HCT116 (cell line): ENCODE results near the gene HOXB13. TPM values are rescaled to one million over a fixed set of nuclear protein-coding genes. Genes with fewer than 3 reads are reported as not detected.

Experiments used
- ATAC-seq: fragments of 200-7000 bp; cut with Tn5 transposase; 2 replicates; pipeline ENCODE4 v1.9.1; 2020; ENCODE audit warnings: mild to moderate bottlenecking, moderate library complexity
- BruUV-seq: library from RNA; stranded (reverse); fragments of 400-500 nt; replicated peaks from 2 replicates; lab custom pipeline; 2021; lab: Mats Ljungman, UMichigan
- CTCF ChIA-PET: fragments of 300-600 bp; sonication (Branson Sonifier 250); formaldehyde crosslinking; loops from one replicate; lab custom pipeline; 2021; ENCODE audit warnings: antibody characterized with exemption; lab: Charles Lee
- POLR2A ChIA-PET: fragments of 300-600, 350-600 bp; sonication (Branson Sonifier 250); formaldehyde crosslinking; loops from one replicate; lab custom pipeline; 2021; ENCODE audit warnings: antibody characterized with exemption; lab: Charles Lee
- RAD21 ChIA-PET, 2 experiments: fragments of 300-600 bp; sonication (Branson Sonifier 250); formaldehyde crosslinking; loops; one replicate each; lab custom pipeline; 2023; ENCODE audit warnings: low total read pairs in 2 of 2; ENCODE audit not compliant: uncharacterized antibody in 2 of 2, unreplicated experiment in 2 of 2, low non-redundant PET in 1 of 2; lab: Charles Lee
- DNase-seq: peaks from one replicate; pipeline ENCODE4 v3.0.0-alpha.2; 2010; ENCODE audit warnings: low read depth, low spot score
- H2AFZ ChIP-seq: fragments of 200-600 bp; shearing (Covaris generic), sonication (generic); 2 replicates; pipeline ENCODE4 v1.6.1; 2017; ENCODE audit warnings: low read depth, mixed run types, mixed read lengths, antibody characterized with exemption, low read length; ENCODE audit not compliant: poor library complexity, severe bottlenecking
- H3K27ac ChIP-seq: 2 replicates; pipeline ENCODE4 v1.5.1; 2012; ENCODE audit warnings: low read depth, low read length
- H3K27me3 ChIP-seq: fragments of 200-600 bp; sonication (generic); 2 replicates; pipeline ENCODE4 v1.6.1; 2016; ENCODE audit warnings: mixed run types, low read length, mixed read lengths; ENCODE audit not compliant: insufficient read depth
- H3K36me3 ChIP-seq, 2 experiments: fragments of 200-500 bp in 1 of 2; fragments of 200-600 bp in 1 of 2; sonication (Bioruptor generic) in 1 of 2; sonication (generic) in 1 of 2; 2 replicates each; pipeline versions ENCODE4 v1.5.1 to v1.6.1; 2014 to 2016; ENCODE audit warnings: low read length in 2 of 2, inconsistent platforms in 1 of 2, mixed read lengths in 1 of 2, mixed run types in 1 of 2; ENCODE audit not compliant: insufficient read depth in 2 of 2, control insufficient read depth in 1 of 2
- H3K4me1 ChIP-seq, 2 experiments: fragments of 200-600 bp in 1 of 2; sonication (generic) in 1 of 2; 2 replicates each; pipeline versions ENCODE4 v1.5.1 to v1.6.1; 2012 to 2017; ENCODE audit warnings: low read length in 2 of 2, inconsistent platforms in 1 of 2, mild to moderate bottlenecking in 1 of 2, mixed read lengths in 1 of 2, mixed run types in 1 of 2, moderate library complexity in 1 of 2; ENCODE audit not compliant: insufficient read depth in 2 of 2, control insufficient read depth in 1 of 2
- H3K4me2 ChIP-seq: fragments of 200-600 bp; sonication (generic); 2 replicates; pipeline ENCODE4 v1.6.1; 2017; ENCODE audit warnings: mixed run types, low read length, mixed read lengths
- H3K4me3 ChIP-seq, 2 experiments: fragments of 200-600 bp in 1 of 2; sonication (generic) in 1 of 2; replicated peaks in 1 of 2; 2 replicates each; pipeline ENCODE4 v1.5.1; 2011 to 2016; ENCODE audit warnings: low read length in 2 of 2, control low read depth in 1 of 2, low read depth in 1 of 2, mild to moderate bottlenecking in 1 of 2, mixed read lengths in 1 of 2, mixed run types in 1 of 2
- H3K79me2 ChIP-seq: fragments of 200-600 bp; sonication (generic); 2 replicates; pipeline ENCODE4 v1.6.1; 2017; ENCODE audit warnings: mild to moderate bottlenecking, mixed run types, low read length, moderate library complexity, mixed read lengths; ENCODE audit not compliant: insufficient read depth
- H3K9ac ChIP-seq: fragments of 200-600 bp; sonication (generic); 2 replicates; pipeline ENCODE4 v1.6.1; 2016; ENCODE audit warnings: low read length, mixed read lengths
- H3K9me2 ChIP-seq: fragments of 200-600 bp; sonication (generic), shearing (Covaris generic); 2 replicates; pipeline ENCODE4 v1.6.1; 2017; ENCODE audit warnings: mixed run types, mild to moderate bottlenecking, moderate library complexity; ENCODE audit not compliant: insufficient read depth
- H3K9me3 ChIP-seq, 2 experiments: fragments of 200-500 bp in 1 of 2; fragments of 200-600 bp in 1 of 2; sonication (Bioruptor generic) in 1 of 2; sonication (generic) in 1 of 2; 2 replicates each; pipeline ENCODE4 v1.6.1; 2014 to 2017; ENCODE audit warnings: low read length in 2 of 2, mixed read lengths in 2 of 2, inconsistent platforms in 1 of 2, low read depth in 1 of 2, mild to moderate bottlenecking in 1 of 2, mixed run types in 1 of 2, moderate library complexity in 1 of 2; ENCODE audit not compliant: control insufficient read depth in 1 of 2, insufficient read depth in 1 of 2
- H4K20me1 ChIP-seq: fragments of 200-600 bp; sonication (generic), shearing (Covaris generic); 2 replicates; pipeline ENCODE4 v1.6.1; 2017; ENCODE audit warnings: mixed run types, mild to moderate bottlenecking, moderate library complexity; ENCODE audit not compliant: insufficient read depth
- CBX3 ChIP-seq: IDR thresholded peaks from 2 replicates; pipeline ENCODE4 v1.6.1; 2012; ENCODE audit warnings: low read depth
- EGR1 ChIP-seq: IDR thresholded peaks from 2 replicates; pipeline ENCODE4 v1.6.1; 2012; ENCODE audit warnings: low read depth
- EZH2 ChIP-seq: fragments of 200-600 bp; sonication (generic); IDR thresholded peaks from 2 replicates; pipeline ENCODE4 v1.6.1; 2017; ENCODE audit warnings: antibody characterized with exemption, mixed run types
- EZH2phosphoT487 ChIP-seq: fragments of 200-600 bp; IDR thresholded peaks from 2 replicates; pipeline ENCODE4 v1.6.1; 2018; ENCODE audit warnings: antibody characterized with exemption, borderline replicate concordance
- FOSL1 ChIP-seq: IDR thresholded peaks from 2 replicates; pipeline ENCODE4 v1.6.1; 2012; ENCODE audit warnings: low read depth
- POLR2A ChIP-seq: IDR thresholded peaks from 2 replicates; pipeline ENCODE4 v1.7.0; 2011; ENCODE audit warnings: borderline replicate concordance; ENCODE audit not compliant: insufficient read depth, insufficient read length; ENCODE audit errors: extremely low read depth
- POLR2AphosphoS5 ChIP-seq: IDR thresholded peaks from 2 replicates; pipeline ENCODE4 v1.6.1; 2011; ENCODE audit warnings: mild to moderate bottlenecking, low read depth, low read length, moderate library complexity
- RAD21 ChIP-seq: IDR thresholded peaks from 2 replicates; pipeline ENCODE4 v1.6.1; 2012; ENCODE audit warnings: low read depth, mild to moderate bottlenecking
- YY1 ChIP-seq: IDR thresholded peaks from 2 replicates; pipeline ENCODE4 v1.6.1; 2011; ENCODE audit warnings: low read length, low read depth, moderate library complexity, mild to moderate bottlenecking; ENCODE audit not compliant: insufficient replicate concordance; ENCODE audit errors: extremely low read depth
- ZFX ChIP-seq: fragments of 450-650 bp; IDR thresholded peaks from 2 replicates; pipeline ENCODE4 v1.6.1; 2017
- intact Hi-C: fragments of 100-400 bp; cut with micrococcal nuclease; formaldehyde crosslinking; loops from 2 replicates; pipeline ENCODE4 v1.10.0; 2022
- total RNA-seq: library from RNA; stranded (reverse); gene quantifications from one replicate; pipeline ENCODE4 v1.2.1, GENCODE V29; 2021; ENCODE audit not compliant: unreplicated experiment

HOXB13 gene
- total RNA-seq, 1 experiment from 2014 or later, result 7.8 TPM

DNA sequence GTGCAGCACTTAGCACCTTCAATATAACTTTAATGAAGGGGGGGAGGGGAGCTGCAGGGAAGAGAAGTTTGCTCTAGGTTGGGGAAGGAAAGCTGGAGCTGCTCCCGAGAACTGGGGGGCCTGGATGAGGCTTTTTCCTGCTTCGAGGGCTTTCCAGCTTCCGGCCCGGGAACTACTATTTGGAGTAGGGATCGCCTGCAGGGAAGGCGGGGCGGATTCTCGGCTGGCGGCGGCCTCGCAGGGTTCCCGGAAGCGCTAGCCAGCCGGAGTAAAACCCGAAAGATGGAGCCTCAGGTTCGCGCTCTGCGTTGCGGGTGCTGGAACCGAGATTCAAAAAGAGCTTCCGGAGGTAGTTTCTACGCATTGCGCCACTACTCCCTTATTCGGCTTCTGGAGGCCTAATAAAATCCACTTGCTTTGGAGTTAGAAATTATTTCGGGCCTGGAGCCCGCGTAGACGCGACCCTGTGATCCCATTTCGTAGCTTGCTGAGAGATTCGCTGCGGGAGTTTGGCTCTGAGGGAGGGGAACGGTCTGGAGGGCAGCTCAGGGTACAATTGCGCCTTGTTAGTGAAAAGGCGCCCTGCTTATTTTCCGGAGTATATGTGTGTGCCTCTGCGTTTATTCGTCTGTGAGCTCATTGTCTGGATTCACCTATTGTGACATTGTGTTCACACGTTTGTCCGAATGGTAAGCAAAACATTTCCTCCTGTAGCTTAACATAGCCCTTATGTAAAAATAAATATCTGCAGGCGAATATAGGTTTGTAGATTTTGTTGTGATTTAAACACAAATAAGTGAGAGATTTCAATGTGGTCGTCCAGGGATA lies 4.9 kb downstream of the HOXB13 start:
- intact Hi-C loops, result loop anchor here (1.0 to 5.0 kb wide), 3 partner anchors 68 to 314 kb away; no protein-coding TSS in a partner anchor
- H3K9ac ChIP-seq, result no peak overlapping the region
- ChIA-PET POLR2A (interaction anchor here (1.5 to 2.0 kb wide), 2 partner anchors 45 to 155 kb away, joined by 6 to 7 read pairs; no protein-coding TSS in a partner anchor), RAD21 (interaction anchor here (0.6 to 2.2 kb wide), 11 partner anchors 28 to 312 kb away, joined by 3 to 13 read pairs (median 5); no protein-coding TSS in a partner anchor)
- H3K27ac ChIP-seq, result no peak overlapping the region
- BruUV-seq, result no TSS peak
- no peak overlapping the region for H2AFZ ChIP-seq
- no peak overlapping the region for H3K4me2 ChIP-seq
- no peaks in the 10 kb centered on the region for H3K9me3 ChIP-seq
- ATAC-seq, result no peak
- TF ChIP-seq POLR2A (no peak), CBX3 (no peak), YY1 (no peak), FOSL1 (no peak), EZH2 (no peak), EZH2phosphoT487 (no peak), ZFX (no peak), RAD21 (no peak), POLR2AphosphoS5 (no peak), EGR1 (no peak)
- TF ChIP-seq, all 23 proteins: peak for 0
- Histone ChIP-seq H3K4me1 (peaks cover 5 to 13% of the 10 kb centered on the region in 2 experiments; a peak in 3 of 4 replicates), H3K9me2 (no peaks in the 10 kb centered on the region), H3K27me3 (no peaks in the 10 kb centered on the region), H4K20me1 (no peaks in the 10 kb centered on the region), H3K79me2 (no peaks in the 10 kb centered on the region), H3K4me3 (no peak overlapping the region), H3K36me3 (no peaks in the 10 kb centered on the region)
- no peak for DNase-seq
- CTCF ChIA-PET, result interaction anchor here (0.6 to 6.8 kb wide), 35 partner anchors 9 to 685 kb away, joined by 3 to 97 read pairs (median 5); partner anchors contain the start of genes ATP5MC1 and TTLL6
